DND-41 (cell line): ENCODE results near the gene VPS72.

Source experiments
- ATAC-seq: fragments of 200-7000 bp; cut with Tn5 transposase; 3 replicates; pipeline ENCODE4 v1.9.1; 2021; ENCODE audit warnings: low read depth; ENCODE audit not compliant: insufficient read depth
- DNase-seq: peaks from one replicate; pipeline ENCODE4 v3.0.0-alpha.2; 2020
- H2AFZ ChIP-seq: 2 replicates; pipeline ENCODE4 v1.6.0; 2012; ENCODE audit warnings: low read depth, low read length
- H3K27ac ChIP-seq: 2 replicates; pipeline ENCODE4 v1.5.1; 2012; ENCODE audit warnings: low read length, inconsistent platforms
- H3K27me3 ChIP-seq: fragments of 200-600 bp; sonication (generic); 2 replicates; pipeline ENCODE4 v1.6.0; 2012; ENCODE audit warnings: low read length, mild to moderate bottlenecking, inconsistent platforms; ENCODE audit not compliant: insufficient read depth, poor library complexity
- H3K36me3 ChIP-seq: 2 replicates; pipeline ENCODE4 v1.5.1; 2012; ENCODE audit warnings: low read length, inconsistent platforms; ENCODE audit not compliant: insufficient read depth
- H3K4me1 ChIP-seq: 2 replicates; pipeline ENCODE4 v1.5.1; 2012; ENCODE audit warnings: mild to moderate bottlenecking, low read length; ENCODE audit not compliant: insufficient read depth
- H3K4me2 ChIP-seq: 2 replicates; pipeline ENCODE4 v1.6.0; 2012; ENCODE audit warnings: mild to moderate bottlenecking, moderate library complexity, low read length, inconsistent platforms; ENCODE audit not compliant: insufficient read depth
- H3K4me3 ChIP-seq, 2 experiments: fragments of 200-600 bp in 1 of 2; shearing (Covaris generic) in 1 of 2; 2 replicates each; pipeline ENCODE4 v1.5.1; 2012 to 2016; ENCODE audit warnings: inconsistent platforms in 2 of 2, low read length in 2 of 2, mild to moderate bottlenecking in 2 of 2, low read depth in 1 of 2, moderate library complexity in 1 of 2
- H3K79me2 ChIP-seq: 2 replicates; pipeline ENCODE4 v1.6.0; 2012; ENCODE audit warnings: low read length, inconsistent platforms; ENCODE audit not compliant: insufficient read depth
- H3K9ac ChIP-seq: 2 replicates; pipeline ENCODE4 v1.6.0; 2012; ENCODE audit warnings: low read depth, mild to moderate bottlenecking, inconsistent platforms, low read length, moderate library complexity
- H3K9me3 ChIP-seq: 2 replicates; pipeline ENCODE4 v1.5.1; 2012; ENCODE audit warnings: low read length, moderate library complexity, mild to moderate bottlenecking, inconsistent platforms; ENCODE audit not compliant: insufficient read depth, severe bottlenecking
- H4K20me1 ChIP-seq: 2 replicates; pipeline ENCODE4 v1.6.0; 2012; ENCODE audit warnings: low read length; ENCODE audit not compliant: insufficient read depth
- CTCF ChIP-seq: IDR thresholded peaks from 2 replicates; pipeline ENCODE4 v1.5.1; 2012; ENCODE audit warnings: borderline replicate concordance, low read length, moderate library complexity, mild to moderate bottlenecking; ENCODE audit not compliant: poor library complexity, severe bottlenecking; ENCODE audit errors: extremely low read depth
- EZH2 ChIP-seq: IDR thresholded peaks from 3 replicates; pipeline ENCODE4 v1.6.1; 2012; ENCODE audit warnings: borderline replicate concordance, low read depth, mild to moderate bottlenecking, moderate library complexity, low read length, inconsistent platforms; ENCODE audit not compliant: severe bottlenecking

Gene VPS72

GRCh38 chr1:151158326-151158725, 31.7 kb downstream of the VPS72 start:
- Histone ChIP-seq H3K79me2 (peaks cover 6% of the 10 kb centered on the region), H3K27me3 (no peaks in the 10 kb centered on the region), H4K20me1 (no peaks in the 10 kb centered on the region), H3K27ac (peak overlapping the region; percentile 51), H3K4me1 (peaks cover 31% of the 10 kb centered on the region), H3K36me3 (peaks cover 35% of the 10 kb centered on the region), H3K4me2 (no peak overlapping the region), H2AFZ (no peak overlapping the region), H3K9ac (no peak overlapping the region), H3K9me3 (no peaks in the 10 kb centered on the region), H3K4me3 (no peak overlapping the region)
- no peak for DNase-seq
- no peak for TF ChIP-seq CTCF
- TF ChIP-seq EZH2 = no peak
- no peak for ATAC-seq

GRCh38 chr1:151157067-151157531, 32.9 kb downstream of the VPS72 start:
- peak; percentile 95 for ATAC-seq
- peak overlapping the region; percentile 89 for H3K27ac ChIP-seq
- peak overlapping the region; percentile 55 for H3K9ac ChIP-seq

GRCh38 chr1:151156515-151156819, 33.5 kb downstream of the VPS72 start, which contains the start of gene TNFAIP8L2:
TSS of gene TNFAIP8L2 (plus strand) at chr1:151156649. CDS start at chr1:151158698, 2,049 bp downstream.
- peaks cover 4% of the 10 kb centered on the region for H3K79me2 ChIP-seq
- H3K4me3 ChIP-seq = peak within 1 kb of the TSS; percentile 18 to 54; a peak in 3 of 4 replicates
- no peaks in the 10 kb centered on the region for H3K27me3 ChIP-seq
- peak within 1 kb of the TSS; percentile 89 for H3K27ac ChIP-seq
- H3K36me3 ChIP-seq = peaks cover 29% of the 10 kb centered on the region
- TF ChIP-seq CTCF = no peak
- TF ChIP-seq EZH2 = no peak
- peak within 1 kb of the TSS; percentile 71 for H3K4me2 ChIP-seq
- peak; percentile 56 for ATAC-seq
- peak within 1 kb of the TSS; percentile 73 for H2AFZ ChIP-seq
- peak within 1 kb of the TSS; percentile 55 for H3K9ac ChIP-seq
- H4K20me1 ChIP-seq = no peaks in the 10 kb centered on the region
- peak; percentile 68 for DNase-seq
- peaks cover 31% of the 10 kb centered on the region for H3K4me1 ChIP-seq
- H3K9me3 ChIP-seq = no peaks in the 10 kb centered on the region

More at GRCh38 chr1:151157067-151157531, 32.9 kb downstream of the VPS72 start:
- Histone ChIP-seq H3K27me3 (no peaks in the 10 kb centered on the region), H3K4me3 (peak overlapping the region; percentile 18 to 54; a peak in 3 of 4 replicates), H4K20me1 (no peaks in the 10 kb centered on the region), H2AFZ (peak overlapping the region; percentile 73), H3K4me2 (peak overlapping the region; percentile 71), H3K4me1 (peaks cover 31% of the 10 kb centered on the region), H3K36me3 (peaks cover 35% of the 10 kb centered on the region), H3K9me3 (no peaks in the 10 kb centered on the region), H3K79me2 (peaks cover 4% of the 10 kb centered on the region)
- DNase-seq = peak; percentile 90
- TF ChIP-seq CTCF (peak; percentile 28), EZH2 (no peak)
